HG03565 (cell line): ENCODE measurements around the gene DARS1.
A peak's percentile ranks its signal among the peaks of the same experiment; 100 is the strongest.

Source experiments
- ATAC-seq: cut with Tn5 transposase; IDR thresholded peaks from one replicate; pipeline ENCODE4 v1.9.1; 2021; ENCODE audit warnings: mild to moderate bottlenecking, moderate library complexity; ENCODE audit not compliant: unreplicated experiment

The DARS1 gene

GRCh38 chr2:135948642-135949355 lies 36.6 kb downstream of the DARS1 start:
- peak; percentile 90 for ATAC-seq

- ATAC-seq, result no peak
Observed at GRCh38 chr2:135948141-135948540, 37.3 kb downstream of the DARS1 start.

GRCh38 chr2:135947483-135947882 lies 37.9 kb downstream of the DARS1 start:
- no peak for ATAC-seq

- ATAC-seq, result no peak
Observed at GRCh38 chr2:135945526-135945925, 39.9 kb downstream of the DARS1 start.

GRCh38 chr2:135944625-135945024 lies 40.8 kb downstream of the DARS1 start:
- no peak for ATAC-seq

- no peak for ATAC-seq
Observed at GRCh38 chr2:135942936-135943688, 42.3 kb downstream of the DARS1 start.

- ATAC-seq, result no peak
Observed at GRCh38 chr2:135936524-135936923, 48.9 kb downstream of the DARS1 start.

GRCh38 chr2:135935914-135936313 lies 49.5 kb downstream of the DARS1 start:
- no peak for ATAC-seq

- ATAC-seq, result peak; percentile 85
Observed at GRCh38 chr2:135931776-135932443, 53.5 kb downstream of the DARS1 start.

GRCh38 chr2:135926605-135927004 lies 58.8 kb downstream of the DARS1 start:
- ATAC-seq, result no peak

- ATAC-seq, result no peak
Observed at GRCh38 chr2:135925571-135925970, 59.9 kb downstream of the DARS1 start.

- ATAC-seq, result no peak
Observed at GRCh38 chr2:135916207-135916606, 69.2 kb downstream of the DARS1 start.

- no peak for ATAC-seq
Observed at GRCh38 chr2:135914485-135914884, 70.9 kb downstream of the DARS1 start.

- no peak for ATAC-seq
Observed at GRCh38 chr2:135913727-135914365, 71.6 kb downstream of the DARS1 start.

- ATAC-seq, result no peak
Observed at GRCh38 chr2:135909976-135910375, 75.5 kb downstream of the DARS1 start.

GRCh38 chr2:135905679-135906078 lies 79.7 kb downstream of the DARS1 start:
- ATAC-seq, result no peak

- no peak for ATAC-seq
Observed at GRCh38 chr2:135904341-135904989, 81.0 kb downstream of the DARS1 start.

GRCh38 chr2:135903650-135904049 lies 81.8 kb downstream of the DARS1 start:
- ATAC-seq, result no peak

- ATAC-seq, result no peak
Observed at GRCh38 chr2:135899567-135899966, 85.9 kb downstream of the DARS1 start.

- ATAC-seq, result no peak
Observed at GRCh38 chr2:135898234-135898786, 87.1 kb downstream of the DARS1 start.

- ATAC-seq, result no peak
Observed at GRCh38 chr2:135894930-135895329, 90.5 kb downstream of the DARS1 start.
